Erythroblast (primary cell): ENCODE data around the gene NID2.

Source experiments
- GATA1 ChIP-seq: IDR thresholded peaks from 2 replicates; pipeline ENCODE4 v1.6.1; 2011; ENCODE audit warnings: low read depth, mild to moderate bottlenecking, control low read depth, low read length, moderate library complexity
- POLR2A ChIP-seq: IDR thresholded peaks from 2 replicates; pipeline ENCODE4 v1.6.1; 2011; ENCODE audit warnings: mild to moderate bottlenecking, low read length

DNA sequence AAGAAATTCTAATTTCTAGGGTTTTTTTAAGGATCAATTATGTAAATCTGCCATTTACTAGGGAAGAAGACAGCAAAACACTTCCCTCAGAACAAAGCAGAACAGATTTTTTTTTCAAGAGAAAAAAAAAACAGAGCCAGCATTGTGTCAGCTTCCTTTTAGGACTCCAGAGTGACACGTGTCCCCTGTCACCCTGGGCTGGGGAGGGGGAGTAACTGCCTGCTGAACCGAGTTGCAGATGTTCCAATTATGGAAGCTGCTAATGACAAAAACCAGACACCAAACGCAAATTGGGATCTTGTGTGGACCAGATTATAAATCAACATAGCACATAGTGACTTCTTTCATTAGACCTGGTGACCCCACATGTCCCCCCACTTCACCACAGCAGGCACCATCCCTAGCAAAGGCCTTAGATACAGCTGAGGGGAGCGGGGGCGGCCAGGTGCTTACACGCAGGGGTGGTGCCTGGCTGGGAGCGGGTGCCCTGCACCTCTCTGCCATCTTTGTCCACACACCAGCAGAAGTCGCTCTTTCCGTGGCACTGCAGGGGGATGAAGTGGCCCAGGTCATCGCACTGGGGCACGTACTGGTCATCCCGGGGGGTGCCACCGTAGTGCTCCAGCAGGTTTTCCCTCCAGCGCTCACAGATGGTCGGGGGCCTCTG, 54.1 kb downstream of the NID2 start:
- TF ChIP-seq POLR2A (no peak), GATA1 (no peak)
